Stimulated activated effector memory CD8-positive, alpha-beta T cell treated with anti-CD3 and anti-CD28 coated beads, Interleukin-12 subunit alpha, Interleukin-12 subunit beta, amount 100 ng/mL, for 72 hours (primary cell): ENCODE measurements around the gene ZNF716.
"Not testable (repeated sequence)": the region's sequence is repeated elsewhere in the genome, so short reads cannot be mapped to it uniquely, and the experiment has no call there.

Source experiments
- ATAC-seq: fragments of 150-1000 bp; cut with Tn5 transposase; 2 replicates; pipeline ENCODE4 v1.10.0; 2021
- DNase-seq, 2 donors: peaks; one replicate each; pipeline ENCODE4 v3.0.0; 2021 to 2022; ENCODE audit warnings: low spot score in 2 of 2
- H3K27ac Mint-ChIP-seq: one replicate; pipeline ENCODE4 v1.8.0; 2022; ENCODE audit warnings: mild to moderate bottlenecking, mixed read lengths
- H3K36me3 Mint-ChIP-seq: one replicate; pipeline ENCODE4 v1.8.0; 2022; ENCODE audit warnings: mild to moderate bottlenecking, mixed read lengths
- H3K4me1 Mint-ChIP-seq: one replicate; pipeline ENCODE4 v1.8.0; 2022; ENCODE audit warnings: mixed read lengths
- H3K4me3 Mint-ChIP-seq: one replicate; pipeline ENCODE4 v1.8.0; 2022; ENCODE audit warnings: mild to moderate bottlenecking, mixed read lengths
- H3K9me3 Mint-ChIP-seq: one replicate; pipeline ENCODE4 v1.8.0; 2022; ENCODE audit warnings: mixed read lengths

The ZNF716 gene

GRCh38 chr7:57487957-57488356 is 38.0 kb downstream of the ZNF716 start:
- DNase-seq (no peak), ATAC-seq (no peak)
- no peak overlapping the region for H3K27ac Mint-ChIP-seq
- H3K36me3 Mint-ChIP-seq = no peaks in the 10 kb centered on the region
- H3K4me1 Mint-ChIP-seq = no peaks in the 10 kb centered on the region
- H3K4me3 Mint-ChIP-seq = no peak overlapping the region
- peaks cover 6% of the 10 kb centered on the region for H3K9me3 Mint-ChIP-seq

DNA sequence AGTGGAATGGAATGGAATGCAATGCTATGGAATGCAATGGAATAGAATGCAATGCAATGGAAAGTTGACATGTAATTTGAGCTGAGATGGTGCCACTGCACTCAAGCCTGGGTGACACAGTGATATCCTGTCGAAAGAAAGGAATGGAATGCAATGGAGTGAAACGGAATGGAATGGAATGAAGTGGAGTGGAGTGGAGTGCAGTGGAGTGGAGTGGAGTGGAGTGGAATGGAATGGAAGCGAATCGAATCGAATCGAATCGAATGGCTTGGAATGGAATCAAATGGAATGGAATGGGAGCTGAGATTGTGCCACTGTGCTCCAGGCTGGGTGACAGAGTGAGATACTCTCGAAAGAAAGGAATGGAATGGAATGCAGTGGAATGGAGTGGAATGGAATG is 45.1 kb downstream of the ZNF716 start:
- H3K9me3 Mint-ChIP-seq, H3K4me3 Mint-ChIP-seq, H3K36me3 Mint-ChIP-seq: not testable (repeated sequence)

DNA sequence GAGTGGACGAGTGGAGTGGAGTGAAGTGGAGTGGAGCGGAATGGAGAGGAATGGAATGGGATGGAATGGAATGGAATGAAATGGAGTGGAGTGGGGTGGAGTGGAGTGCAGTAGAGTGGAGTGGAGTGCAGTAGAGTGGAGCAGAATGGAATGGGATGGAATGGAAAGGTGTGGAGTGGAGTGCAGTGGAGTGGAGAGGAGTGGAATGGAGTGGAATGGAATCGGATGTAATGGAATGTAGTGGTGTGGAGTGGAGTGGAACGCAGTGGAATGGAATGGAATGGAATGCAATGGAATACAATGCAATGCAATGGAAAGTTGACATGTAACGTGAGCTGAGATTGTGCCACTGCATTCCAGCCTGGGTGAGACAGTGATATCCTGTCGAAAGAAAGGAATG is 46.4 kb downstream of the ZNF716 start:
- peaks cover 3% of the 10 kb centered on the region for H3K9me3 Mint-ChIP-seq

More for the DNA sequence above, 45.1 kb downstream of the ZNF716 start:
- not testable (repeated sequence) for DNase-seq, ATAC-seq, H3K27ac Mint-ChIP-seq, H3K4me1 Mint-ChIP-seq

GRCh38 chr7:57505176-57505575 is 55.2 kb downstream of the ZNF716 start:
- Mint-ChIP-seq H3K4me3 (no peak overlapping the region), H3K36me3 (no peaks in the 10 kb centered on the region), H3K4me1 (no peaks in the 10 kb centered on the region), H3K27ac (no peak overlapping the region), H3K9me3 (peaks cover 13% of the 10 kb centered on the region)
- no peak for ATAC-seq
- no peak for DNase-seq

More for the DNA sequence above, 46.4 kb downstream of the ZNF716 start:
- no peaks in the 10 kb centered on the region for H3K36me3 Mint-ChIP-seq
- ATAC-seq = no peak
- no peak overlapping the region for H3K4me3 Mint-ChIP-seq
- DNase-seq = no peak
- no peaks in the 10 kb centered on the region for H3K4me1 Mint-ChIP-seq
- no peak overlapping the region for H3K27ac Mint-ChIP-seq
